Endodermal cell (in vitro differentiated cells): Measurements from ENCODE around the gene NMRK2. TPM values are rescaled to one million over a fixed set of nuclear protein-coding genes. Genes with fewer than 3 reads are reported as not detected.
"Not testable (repeated sequence)": the region's sequence is repeated elsewhere in the genome, so short reads cannot be mapped to it uniquely, and the experiment has no call there.

Experiments used
- DNase-seq: peaks from one replicate; pipeline ENCODE4 v3.0.0-alpha.2; 2017
- H3K27ac ChIP-seq: 2 replicates; pipeline ENCODE4 v1.5.1; 2013; ENCODE audit warnings: mild to moderate bottlenecking, low read depth, low read length, moderate library complexity
- H3K27me3 ChIP-seq: 2 replicates; pipeline ENCODE4 v1.6.1; 2013; ENCODE audit warnings: mild to moderate bottlenecking, low read length, moderate library complexity; ENCODE audit not compliant: insufficient read depth, control insufficient read depth, poor library complexity, severe bottlenecking
- H3K36me3 ChIP-seq: 2 replicates; pipeline ENCODE4 v1.7.0; 2013; ENCODE audit warnings: mild to moderate bottlenecking, low read length, moderate library complexity; ENCODE audit not compliant: control insufficient read depth, insufficient read depth
- H3K4me1 ChIP-seq: one replicate; pipeline ENCODE4 v1.7.0; 2013; ENCODE audit warnings: low read length; ENCODE audit not compliant: control insufficient read depth, insufficient read depth
- H3K4me3 ChIP-seq: 2 replicates; pipeline ENCODE4 v1.5.1; 2013; ENCODE audit warnings: mild to moderate bottlenecking, low read length, moderate library complexity
- H3K9ac ChIP-seq: 2 replicates; pipeline ENCODE4 v1.6.1; 2013; ENCODE audit warnings: mild to moderate bottlenecking, low read length, moderate library complexity; ENCODE audit not compliant: poor library complexity, severe bottlenecking; ENCODE audit errors: extremely low read depth
- H3K9me3 ChIP-seq: 2 replicates; pipeline ENCODE4 v1.6.1; 2013; ENCODE audit warnings: mild to moderate bottlenecking, low read length, moderate library complexity; ENCODE audit not compliant: control insufficient read depth
- H3K27ac Mint-ChIP-seq: 2 replicates; pipeline ENCODE4 v1.8.0; 2020; ENCODE audit warnings: mixed read lengths
- H3K27me3 Mint-ChIP-seq: 2 replicates; pipeline ENCODE4 v1.8.0; 2021; ENCODE audit warnings: mild to moderate bottlenecking, mixed read lengths; ENCODE audit not compliant: insufficient read depth
- H3K36me3 Mint-ChIP-seq: 2 replicates; pipeline ENCODE4 v1.8.0; 2020; ENCODE audit warnings: low read depth, mixed read lengths
- H3K4me1 Mint-ChIP-seq: 2 replicates; pipeline ENCODE4 v1.8.0; 2020; ENCODE audit warnings: mixed read lengths
- H3K4me3 Mint-ChIP-seq: 2 replicates; pipeline ENCODE4 v1.8.0; 2020; ENCODE audit warnings: mild to moderate bottlenecking, moderate library complexity, mixed read lengths
- H3K9me3 Mint-ChIP-seq: 2 replicates; pipeline ENCODE4 v1.8.0; 2020; ENCODE audit warnings: mild to moderate bottlenecking, mixed read lengths
- CTCF ChIP-seq: fragments of 200-600 bp; sonication (generic); conservative IDR thresholded peaks from 2 replicates; pipeline ENCODE4 v1.5.0; 2021; ENCODE audit warnings: antibody characterized with exemption, mild to moderate bottlenecking
- WGBS, 2 experiments: methylation state at CpG; one replicate each; pipeline versions ENCODE4 v1.1.5 to v1.1.7; 2013; ENCODE audit warnings: missing lambda C conversion rate in 2 of 2, mixed read lengths in 1 of 2; ENCODE audit not compliant: insufficient coverage in 1 of 2, insufficient read length in 1 of 2; 5-methylcytosine and 5-hydroxymethylcytosine counted together
- total RNA-seq, 2 donors: library from RNA; stranded (reverse); fragmentation: NEBNext Ultra II Directional in 1 of 2; extraction: Animal tissue kit (Norgen Biotek cat#: 25700) in 1 of 2; gene quantifications; 2 replicates in 1 of 2; 3 replicates in 1 of 2; pipeline ENCODE4 v1.2.1, GENCODE V29; 2021

Gene NMRK2
- total RNA-seq, 2 donors from 2014 or later, result 22.1 to 36.4 TPM

- no peaks in the 10 kb centered on the region for H3K4me1 ChIP-seq
- Mint-ChIP-seq H3K27ac (no peak overlapping the region), H3K9me3 (no peaks in the 10 kb centered on the region), H3K4me3 (no peak overlapping the region), H3K27me3 (no peaks in the 10 kb centered on the region), H3K4me1 (no peaks in the 10 kb centered on the region), H3K36me3 (peaks cover 30% of the 10 kb centered on the region)
- H3K27me3 ChIP-seq, result no peaks in the 10 kb centered on the region
- no peak for DNase-seq
- H3K36me3 ChIP-seq, result no peaks in the 10 kb centered on the region
- H3K9ac ChIP-seq, result no peak overlapping the region
- 95 to 97% methylated on average over 9 to 11 of the region's 11 CpGs for WGBS, 2 experiments
- no peaks in the 10 kb centered on the region for H3K9me3 ChIP-seq
- TF ChIP-seq CTCF, result no peak
- no peak overlapping the region for H3K27ac ChIP-seq
- no peak overlapping the region for H3K4me3 ChIP-seq
Measured at GRCh38 chr19:3944018-3944721, 11.3 kb downstream of the NMRK2 start.

- H3K9me3 ChIP-seq, result no peaks in the 10 kb centered on the region
- no peak for DNase-seq
- Mint-ChIP-seq H3K4me3 (no peak overlapping the region), H3K9me3 (no peaks in the 10 kb centered on the region), H3K4me1 (no peaks in the 10 kb centered on the region), H3K27ac (no peak overlapping the region), H3K27me3 (no peaks in the 10 kb centered on the region), H3K36me3 (peaks cover 27% of the 10 kb centered on the region)
- H3K4me1 ChIP-seq, result no peaks in the 10 kb centered on the region
- no peaks in the 10 kb centered on the region for H3K36me3 ChIP-seq
- WGBS, 2 experiments, result 75 to 77% methylated on average over 2 of the region's 2 CpGs
- TF ChIP-seq CTCF, result no peak
- H3K27ac ChIP-seq, result no peak overlapping the region
- H3K9ac ChIP-seq, result no peak overlapping the region
- H3K4me3 ChIP-seq, result no peak overlapping the region
- no peaks in the 10 kb centered on the region for H3K27me3 ChIP-seq
Measured at GRCh38 chr19:3945838-3946237, 13.0 kb downstream of the NMRK2 start.

GRCh38 chr19:3947316-3947933, 14.6 kb downstream of the NMRK2 start:
- not testable (repeated sequence) for H3K4me3 ChIP-seq, H3K27me3 ChIP-seq, H3K4me1 ChIP-seq, H3K4me3 Mint-ChIP-seq, H3K9me3 ChIP-seq, H3K27me3 Mint-ChIP-seq, H3K27ac ChIP-seq, H3K36me3 ChIP-seq, H3K9me3 Mint-ChIP-seq, H3K9ac ChIP-seq, H3K4me1 Mint-ChIP-seq, H3K27ac Mint-ChIP-seq, DNase-seq
- peaks cover 17% of the 10 kb centered on the region for H3K36me3 Mint-ChIP-seq
- WGBS, 2 experiments, result 94 to 97% methylated on average over 9 to 15 of the region's 15 CpGs
